ENCODE results near the gene CENPP. TPM values are rescaled to one million over a fixed set of nuclear protein-coding genes. Genes with fewer than 3 reads are reported as not detected.

The CENPP gene
- total RNA-seq, 1 experiment from 2014 or later: 14.3 TPM

DNA sequence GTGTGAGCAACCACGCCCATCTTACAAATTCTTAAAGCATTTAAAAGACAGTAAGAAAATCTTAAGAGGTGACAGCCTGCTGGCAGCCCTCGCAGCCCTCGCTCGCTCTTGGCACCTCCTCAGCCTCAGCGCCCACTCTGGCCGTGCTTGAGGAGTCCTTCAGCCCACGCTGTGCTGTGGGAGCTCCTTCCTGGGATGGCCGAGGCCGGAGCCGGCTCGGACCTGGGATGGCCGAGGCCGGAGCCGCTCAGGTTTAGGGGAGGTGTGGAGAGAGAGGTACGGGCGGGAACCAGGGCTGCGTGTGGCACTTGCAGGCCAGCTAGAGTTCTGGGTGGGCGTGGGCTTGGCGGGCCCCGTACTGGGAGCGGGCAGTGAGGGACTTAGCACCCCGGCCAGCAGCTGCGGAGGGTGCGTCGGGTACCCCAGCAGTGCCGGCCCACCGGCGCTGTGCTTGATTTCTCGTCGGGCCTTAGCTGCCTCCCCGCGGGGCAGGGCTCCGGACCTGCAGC lies 219.3 kb downstream of the CENPP start:
- no peak overlapping the region for H3K4me3 Mint-ChIP-seq
- ATAC-seq (no peak), DNase-seq (ENCODE audit: low spot score) (no peak)
- H3K9me3 Mint-ChIP-seq: peaks cover 5% of the 10 kb centered on the region
- no peaks in the 10 kb centered on the region for H3K27me3 Mint-ChIP-seq (ENCODE audit: low read depth)
- H3K4me1 Mint-ChIP-seq: 0 out of 2 replicates have a peak, but pooled peaks cover under 1% of the 10 kb centered on the region
- peaks cover 8% of the 10 kb centered on the region; the same call in 1 of the 2 replicates for H3K36me3 Mint-ChIP-seq
- no peak overlapping the region for H3K27ac Mint-ChIP-seq
- TF ChIP-seq ZNF671 (CRISPR knock-in tag; IDR thresholded peaks at IDR 0.05) (no peak), GRHL2 (CRISPR knock-in tag; IDR thresholded peaks at IDR 0.05; ENCODE audit: insufficient replicate concordance, severe bottlenecking) (no peak), NR2C2 (CRISPR knock-in tag; IDR thresholded peaks at IDR 0.05) (no peak)
- TF ChIP-seq, protein P1, sequence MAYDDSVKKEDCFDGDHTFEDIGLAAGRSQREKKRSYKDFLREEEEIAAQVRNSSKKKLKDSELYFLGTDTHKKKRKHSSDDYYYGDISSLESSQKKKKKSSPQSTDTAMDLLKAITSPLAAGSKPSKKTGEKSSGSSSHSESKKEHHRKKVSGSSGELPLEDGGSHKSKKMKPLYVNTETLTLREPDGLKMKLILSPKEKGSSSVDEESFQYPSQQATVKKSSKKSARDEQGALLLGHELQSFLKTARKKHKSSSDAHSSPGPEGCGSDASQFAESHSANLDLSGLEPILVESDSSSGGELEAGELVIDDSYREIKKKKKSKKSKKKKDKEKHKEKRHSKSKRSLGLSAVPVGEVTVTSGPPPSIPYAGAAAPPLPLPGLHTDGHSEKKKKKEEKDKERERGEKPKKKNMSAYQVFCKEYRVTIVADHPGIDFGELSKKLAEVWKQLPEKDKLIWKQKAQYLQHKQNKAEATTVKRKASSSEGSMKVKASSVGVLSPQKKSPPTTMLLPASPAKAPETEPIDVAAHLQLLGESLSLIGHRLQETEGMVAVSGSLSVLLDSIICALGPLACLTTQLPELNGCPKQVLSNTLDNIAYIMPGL (CRISPR knock-in tag; IDR thresholded peaks at IDR 0.05): no peak
- ChIA-PET CTCF (interaction anchor here (1.3 kb wide), 1 partner anchor 37 kb away, joined by 3 read pairs; no protein-coding TSS in a partner anchor), POLR2A (interaction anchor here (0.6 kb wide), 1 partner anchor 536 kb away, joined by 3 read pairs; no protein-coding TSS in a partner anchor)

DNA sequence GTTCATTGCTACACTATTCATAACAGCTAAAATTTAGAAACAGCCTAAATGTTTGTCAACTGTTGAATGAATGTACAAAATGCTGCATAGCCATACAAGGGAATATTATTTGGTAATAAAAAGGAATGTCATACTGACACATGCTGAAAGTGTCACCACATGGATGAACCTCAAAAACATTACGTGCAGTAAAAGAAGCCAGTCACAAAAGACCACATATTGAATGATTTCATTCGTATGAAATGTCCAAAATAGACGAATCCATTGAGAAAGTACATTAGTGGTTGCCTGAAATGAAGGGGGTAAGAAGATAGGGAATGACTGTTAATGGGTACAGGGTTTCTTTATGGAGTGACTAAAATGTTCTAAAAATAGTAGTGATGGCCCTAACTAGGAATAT lies 221.6 kb downstream of the CENPP start:
- DNase-seq (ENCODE audit: low spot score) (no peak), ATAC-seq (no peak)
- Mint-ChIP-seq H3K9me3 (peaks cover 5% of the 10 kb centered on the region), H3K4me3 (no peak overlapping the region), H3K27me3 (ENCODE audit: low read depth) (no peaks in the 10 kb centered on the region; the same call in 1 of the 2 replicates), H3K27ac (no peak overlapping the region), H3K4me1 (no peaks in the 10 kb centered on the region), H3K36me3 (peaks cover 8% of the 10 kb centered on the region; the same call in 1 of the 2 replicates)
- CTCF ChIA-PET: no interaction called here
- TF ChIP-seq, protein P2, sequence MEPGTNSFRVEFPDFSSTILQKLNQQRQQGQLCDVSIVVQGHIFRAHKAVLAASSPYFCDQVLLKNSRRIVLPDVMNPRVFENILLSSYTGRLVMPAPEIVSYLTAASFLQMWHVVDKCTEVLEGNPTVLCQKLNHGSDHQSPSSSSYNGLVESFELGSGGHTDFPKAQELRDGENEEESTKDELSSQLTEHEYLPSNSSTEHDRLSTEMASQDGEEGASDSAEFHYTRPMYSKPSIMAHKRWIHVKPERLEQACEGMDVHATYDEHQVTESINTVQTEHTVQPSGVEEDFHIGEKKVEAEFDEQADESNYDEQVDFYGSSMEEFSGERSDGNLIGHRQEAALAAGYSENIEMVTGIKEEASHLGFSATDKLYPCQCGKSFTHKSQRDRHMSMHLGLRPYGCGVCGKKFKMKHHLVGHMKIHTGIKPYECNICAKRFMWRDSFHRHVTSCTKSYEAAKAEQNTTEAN (CRISPR knock-in tag; IDR thresholded peaks at IDR 0.05): no peak
- no peak for TF ChIP-seq ZNF263 (CRISPR knock-in tag; IDR thresholded peaks at IDR 0.05; ENCODE audit: low read depth)
- TF ChIP-seq ZNF219 (CRISPR knock-in tag; IDR thresholded peaks at IDR 0.05; ENCODE audit: borderline replicate concordance): no peak
- TF ChIP-seq KAT7 (CRISPR knock-in tag; IDR thresholded peaks at IDR 0.05; ENCODE audit: borderline replicate concordance): no peak
- TF ChIP-seq, protein P1 (CRISPR knock-in tag; IDR thresholded peaks at IDR 0.05): no peak
- TF ChIP-seq ZNF121 (CRISPR knock-in tag; IDR thresholded peaks at IDR 0.05): no peak
- POLR2A ChIA-PET: no interaction called here

DNA sequence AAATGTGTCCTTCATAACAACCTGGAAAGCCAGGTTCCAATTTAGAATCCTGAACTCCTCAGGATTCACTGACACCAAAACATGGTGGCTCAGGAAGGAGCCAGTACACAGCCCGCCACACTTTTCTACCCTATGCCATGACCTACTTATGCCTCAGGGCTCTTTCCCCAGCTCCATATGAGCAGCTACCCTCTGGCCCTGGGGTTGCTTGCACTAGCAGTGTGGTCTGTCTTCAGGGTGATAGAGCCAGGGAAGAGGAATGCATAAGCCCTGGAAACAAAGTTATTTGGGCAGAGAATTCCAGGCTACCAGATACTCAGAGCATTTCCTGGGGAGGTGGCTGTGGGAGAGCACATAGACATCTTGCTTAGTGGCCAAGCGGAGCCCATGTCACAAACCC lies 225.0 kb downstream of the CENPP start:
- H3K4me3 Mint-ChIP-seq: no peak overlapping the region
- DNase-seq (ENCODE audit: low spot score): no peak
- ChIA-PET CTCF (no interaction called here), POLR2A (no interaction called here)
- no peak overlapping the region for H3K27ac Mint-ChIP-seq
- peaks cover 7% of the 10 kb centered on the region; the same call in 1 of the 2 replicates for H3K36me3 Mint-ChIP-seq
- H3K27me3 Mint-ChIP-seq (ENCODE audit: low read depth): no peaks in the 10 kb centered on the region; the same call in 1 of the 2 replicates
- no peaks in the 10 kb centered on the region for H3K4me1 Mint-ChIP-seq
- peak; percentile 48; the same call in 1 of the 2 replicates for ATAC-seq
- H3K9me3 Mint-ChIP-seq: peaks cover 5% of the 10 kb centered on the region
- TF ChIP-seq ELF4 (CRISPR knock-in tag; IDR thresholded peaks at IDR 0.05; ENCODE audit: low read depth) (no peak), GABPB1 (CRISPR knock-in tag; IDR thresholded peaks at IDR 0.05) (no peak), ETV6 (CRISPR knock-in tag; IDR thresholded peaks at IDR 0.05) (no peak), SOX15 (CRISPR knock-in tag; IDR thresholded peaks at IDR 0.05) (no peak), GRHL2 (CRISPR knock-in tag; IDR thresholded peaks at IDR 0.05; ENCODE audit: insufficient replicate concordance, severe bottlenecking) (no peak), SMAD3 (CRISPR knock-in tag; IDR thresholded peaks at IDR 0.05; ENCODE audit: borderline replicate concordance) (no peak), MYBL2 (CRISPR knock-in tag; IDR thresholded peaks at IDR 0.05) (no peak), SMAD4 (CRISPR knock-in tag; IDR thresholded peaks at IDR 0.05) (no peak), MXD4 (CRISPR knock-in tag; IDR thresholded peaks at IDR 0.05; ENCODE audit: borderline replicate concordance) (no peak), PRRX2 (CRISPR knock-in tag; IDR thresholded peaks at IDR 0.05) (no peak), JUN (CRISPR knock-in tag; IDR thresholded peaks at IDR 0.05) (no peak)
- TF ChIP-seq, protein P3, sequence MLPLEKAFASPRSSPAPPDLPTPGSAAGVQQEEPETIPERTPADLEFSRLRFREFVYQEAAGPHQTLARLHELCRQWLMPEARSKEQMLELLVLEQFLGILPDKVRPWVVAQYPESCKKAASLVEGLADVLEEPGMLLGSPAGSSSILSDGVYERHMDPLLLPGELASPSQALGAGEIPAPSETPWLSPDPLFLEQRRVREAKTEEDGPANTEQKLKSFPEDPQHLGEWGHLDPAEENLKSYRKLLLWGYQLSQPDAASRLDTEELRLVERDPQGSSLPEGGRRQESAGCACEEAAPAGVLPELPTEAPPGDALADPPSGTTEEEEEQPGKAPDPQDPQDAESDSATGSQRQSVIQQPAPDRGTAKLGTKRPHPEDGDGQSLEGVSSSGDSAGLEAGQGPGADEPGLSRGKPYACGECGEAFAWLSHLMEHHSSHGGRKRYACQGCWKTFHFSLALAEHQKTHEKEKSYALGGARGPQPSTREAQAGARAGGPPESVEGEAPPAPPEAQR (CRISPR knock-in tag; IDR thresholded peaks at IDR 0.05): no peak
- TF ChIP-seq, protein P4, sequence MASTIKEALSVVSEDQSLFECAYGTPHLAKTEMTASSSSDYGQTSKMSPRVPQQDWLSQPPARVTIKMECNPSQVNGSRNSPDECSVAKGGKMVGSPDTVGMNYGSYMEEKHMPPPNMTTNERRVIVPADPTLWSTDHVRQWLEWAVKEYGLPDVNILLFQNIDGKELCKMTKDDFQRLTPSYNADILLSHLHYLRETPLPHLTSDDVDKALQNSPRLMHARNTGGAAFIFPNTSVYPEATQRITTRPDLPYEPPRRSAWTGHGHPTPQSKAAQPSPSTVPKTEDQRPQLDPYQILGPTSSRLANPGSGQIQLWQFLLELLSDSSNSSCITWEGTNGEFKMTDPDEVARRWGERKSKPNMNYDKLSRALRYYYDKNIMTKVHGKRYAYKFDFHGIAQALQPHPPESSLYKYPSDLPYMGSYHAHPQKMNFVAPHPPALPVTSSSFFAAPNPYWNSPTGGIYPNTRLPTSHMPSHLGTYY (CRISPR knock-in tag; IDR thresholded peaks at IDR 0.05): no peak
- TF ChIP-seq, protein P5, sequence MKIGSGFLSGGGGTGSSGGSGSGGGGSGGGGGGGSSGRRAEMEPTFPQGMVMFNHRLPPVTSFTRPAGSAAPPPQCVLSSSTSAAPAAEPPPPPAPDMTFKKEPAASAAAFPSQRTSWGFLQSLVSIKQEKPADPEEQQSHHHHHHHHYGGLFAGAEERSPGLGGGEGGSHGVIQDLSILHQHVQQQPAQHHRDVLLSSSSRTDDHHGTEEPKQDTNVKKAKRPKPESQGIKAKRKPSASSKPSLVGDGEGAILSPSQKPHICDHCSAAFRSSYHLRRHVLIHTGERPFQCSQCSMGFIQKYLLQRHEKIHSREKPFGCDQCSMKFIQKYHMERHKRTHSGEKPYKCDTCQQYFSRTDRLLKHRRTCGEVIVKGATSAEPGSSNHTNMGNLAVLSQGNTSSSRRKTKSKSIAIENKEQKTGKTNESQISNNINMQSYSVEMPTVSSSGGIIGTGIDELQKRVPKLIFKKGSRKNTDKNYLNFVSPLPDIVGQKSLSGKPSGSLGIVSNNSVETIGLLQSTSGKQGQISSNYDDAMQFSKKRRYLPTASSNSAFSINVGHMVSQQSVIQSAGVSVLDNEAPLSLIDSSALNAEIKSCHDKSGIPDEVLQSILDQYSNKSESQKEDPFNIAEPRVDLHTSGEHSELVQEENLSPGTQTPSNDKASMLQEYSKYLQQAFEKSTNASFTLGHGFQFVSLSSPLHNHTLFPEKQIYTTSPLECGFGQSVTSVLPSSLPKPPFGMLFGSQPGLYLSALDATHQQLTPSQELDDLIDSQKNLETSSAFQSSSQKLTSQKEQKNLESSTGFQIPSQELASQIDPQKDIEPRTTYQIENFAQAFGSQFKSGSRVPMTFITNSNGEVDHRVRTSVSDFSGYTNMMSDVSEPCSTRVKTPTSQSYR (CRISPR knock-in tag; IDR thresholded peaks at IDR 0.05): no peak
